ENCODE data around the gene TMEM82.

TMEM82 gene

GRCh38 chr1:15757575-15758342 is 15.5 kb downstream of the TMEM82 start:
- DNase-seq = no peak

GRCh38 chr1:15758343-15758931 is 16.1 kb downstream of the TMEM82 start, which contains the start of gene FBLIM1:
Gene FBLIM1 (plus strand): TSS chr1:15758795. CDS start chr1:15764984, 6,189 bp downstream.
- no peak for DNase-seq

- DNase-seq = no peak
Measured at GRCh38 chr1:15758953-15759661, 16.8 kb downstream of the TMEM82 start.

DNA sequence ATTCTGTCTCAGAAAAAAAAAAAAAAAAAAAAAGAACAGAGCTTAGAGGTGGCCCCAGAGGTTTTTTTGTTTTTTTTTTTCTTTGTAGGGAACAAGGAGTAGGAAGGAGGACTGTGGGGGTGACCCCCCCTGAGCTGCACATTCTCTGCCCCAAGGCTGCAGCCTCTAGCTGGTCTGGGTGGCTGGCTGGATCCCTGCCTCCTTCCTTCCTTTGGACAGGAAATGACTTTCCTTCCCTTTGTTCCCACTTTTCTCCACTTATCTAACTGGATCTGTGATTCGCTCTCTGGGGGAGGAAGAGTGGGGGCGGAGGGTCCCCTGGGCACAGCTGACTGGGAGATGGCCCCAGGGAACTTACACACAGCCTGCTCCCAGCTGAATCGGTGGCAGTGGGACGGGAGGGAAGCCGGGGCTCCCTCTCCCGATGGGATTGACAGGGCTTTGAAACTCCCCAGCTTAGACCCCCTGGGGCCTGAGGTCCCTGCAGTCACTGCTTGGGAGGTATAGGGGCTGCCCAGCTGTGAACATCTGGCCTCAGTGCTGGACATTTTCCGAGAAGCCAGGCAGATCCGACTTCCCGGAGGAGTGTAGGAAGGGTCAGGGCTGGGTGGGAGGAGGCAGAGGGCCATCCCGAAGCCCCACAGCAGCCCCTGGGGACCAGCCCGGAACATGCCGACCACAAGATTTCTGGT is 18.4 kb downstream of the TMEM82 start:
- DNase-seq = no peak

DNA sequence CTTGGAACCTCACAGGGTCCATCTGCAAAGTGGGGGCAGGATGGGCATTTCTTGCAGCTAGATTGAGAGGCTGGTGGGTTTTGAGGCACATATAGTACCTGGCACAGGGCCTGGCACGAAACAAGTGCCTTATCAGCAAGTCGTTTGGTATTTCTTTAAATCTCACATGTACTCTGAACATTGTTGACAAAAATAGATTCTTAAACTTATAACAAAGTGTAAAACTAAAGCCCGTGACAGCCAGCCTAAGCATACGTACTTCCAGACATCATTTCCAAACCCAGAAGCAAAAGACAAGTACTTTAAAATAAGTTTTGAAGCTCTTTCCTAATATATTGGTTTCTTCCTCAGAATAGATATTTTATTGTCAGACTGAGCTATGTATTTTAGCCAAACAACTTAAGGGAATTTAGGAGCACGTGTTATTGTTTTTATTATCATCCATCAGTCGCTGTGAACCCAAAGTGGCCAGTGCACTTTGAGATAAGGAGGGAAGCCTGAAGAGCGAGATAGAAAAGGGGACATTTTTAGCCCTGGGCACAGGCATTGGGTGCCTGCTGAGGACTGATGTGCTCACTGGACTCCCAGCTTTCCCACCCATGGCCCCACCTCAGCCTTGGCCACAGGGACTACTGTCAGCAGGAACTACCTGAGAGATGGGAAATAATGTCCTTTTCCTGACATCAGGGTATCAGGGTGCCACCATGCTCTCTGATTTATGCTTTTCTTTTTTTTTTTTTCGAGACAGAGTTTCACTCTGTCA is 19.2 kb downstream of the TMEM82 start:
- DNase-seq = no peak

- no peak for DNase-seq
Measured at GRCh38 chr1:15762546-15762945, 20.2 kb downstream of the TMEM82 start.

DNA sequence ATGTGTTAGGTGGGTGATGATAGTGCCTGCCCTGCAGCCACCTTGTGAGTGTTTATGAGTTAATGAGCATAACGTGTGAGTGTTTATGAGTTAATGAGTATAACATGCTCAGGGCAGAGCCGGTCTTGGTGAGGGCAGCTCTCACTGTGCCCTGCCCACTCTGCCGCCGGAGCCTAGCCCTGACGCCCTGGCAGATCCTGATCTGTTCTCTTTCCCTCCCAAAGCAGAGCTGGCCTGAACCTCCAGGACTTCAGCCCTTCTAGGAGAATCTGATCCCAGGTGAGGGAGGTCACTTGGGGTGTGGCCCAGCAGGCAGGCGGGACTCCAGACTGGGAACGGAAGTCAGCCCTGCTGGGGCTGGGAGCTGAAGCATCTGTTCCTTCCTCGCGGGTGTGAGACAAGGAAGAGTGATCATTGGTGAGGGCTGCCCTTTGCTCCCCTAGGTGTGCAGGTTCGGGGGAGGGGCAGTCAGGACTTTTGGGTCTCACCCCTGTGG is 22.0 kb downstream of the TMEM82 start:
- DNase-seq = no peak

GRCh38 chr1:15764890-15765289 is 22.6 kb downstream of the TMEM82 start:
- DNase-seq = no peak

DNA sequence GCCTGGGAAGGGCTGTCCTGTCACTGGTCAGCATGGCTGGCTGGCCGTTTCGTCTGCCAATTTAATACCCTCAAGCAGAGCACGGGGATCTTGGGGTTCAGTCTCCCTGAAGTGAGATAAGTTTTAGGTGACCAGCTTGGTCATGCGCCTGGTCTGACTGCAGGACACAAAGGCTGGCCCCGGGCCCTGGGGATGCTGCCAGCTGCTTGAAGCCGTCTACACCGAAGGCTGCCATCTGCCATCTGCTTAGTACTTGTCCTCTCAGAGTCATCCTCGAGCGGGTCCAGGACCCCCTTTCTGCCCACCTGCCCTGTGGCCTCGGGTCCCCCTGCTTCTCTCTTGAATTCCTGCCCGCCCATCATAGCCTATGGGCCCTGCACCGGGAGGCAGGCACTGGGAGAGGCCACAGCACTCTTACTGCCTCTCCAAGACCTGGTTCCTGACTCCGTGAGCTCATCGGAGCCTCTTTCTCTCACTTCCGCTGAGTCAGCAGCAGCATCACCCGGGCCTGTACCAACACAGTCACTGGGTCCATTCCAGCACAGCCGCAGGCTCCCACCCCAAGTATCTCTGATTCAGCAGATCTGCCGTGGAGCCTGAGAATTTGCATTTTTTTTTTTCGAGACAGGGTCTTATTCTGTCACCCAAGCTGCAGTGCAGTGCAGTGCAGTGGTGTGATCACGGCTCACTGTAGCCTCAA is 23.3 kb downstream of the TMEM82 start:
- DNase-seq = no peak

GRCh38 chr1:15767941-15768340 is 25.6 kb downstream of the TMEM82 start:
- no peak for DNase-seq

DNA sequence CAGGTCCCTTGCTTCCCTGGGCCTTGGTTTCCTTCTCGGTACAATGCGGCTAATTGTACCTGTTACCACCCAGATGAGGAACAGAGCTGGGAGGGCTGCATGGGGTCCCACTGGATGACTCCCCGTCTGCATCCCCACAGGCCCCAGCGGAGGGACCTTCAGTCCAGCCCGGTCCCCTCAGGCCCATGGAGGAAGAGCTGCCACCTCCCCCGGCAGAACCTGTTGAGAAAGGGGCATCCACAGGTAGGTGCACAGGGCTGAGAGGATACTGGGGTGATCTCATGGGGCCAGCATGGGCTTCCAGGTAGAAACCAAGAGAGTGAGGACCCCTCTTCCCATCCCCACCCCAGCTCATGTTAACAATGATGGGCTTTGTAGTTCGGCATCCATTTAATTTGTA is 26.1 kb downstream of the TMEM82 start:
- DNase-seq = no peak

DNA sequence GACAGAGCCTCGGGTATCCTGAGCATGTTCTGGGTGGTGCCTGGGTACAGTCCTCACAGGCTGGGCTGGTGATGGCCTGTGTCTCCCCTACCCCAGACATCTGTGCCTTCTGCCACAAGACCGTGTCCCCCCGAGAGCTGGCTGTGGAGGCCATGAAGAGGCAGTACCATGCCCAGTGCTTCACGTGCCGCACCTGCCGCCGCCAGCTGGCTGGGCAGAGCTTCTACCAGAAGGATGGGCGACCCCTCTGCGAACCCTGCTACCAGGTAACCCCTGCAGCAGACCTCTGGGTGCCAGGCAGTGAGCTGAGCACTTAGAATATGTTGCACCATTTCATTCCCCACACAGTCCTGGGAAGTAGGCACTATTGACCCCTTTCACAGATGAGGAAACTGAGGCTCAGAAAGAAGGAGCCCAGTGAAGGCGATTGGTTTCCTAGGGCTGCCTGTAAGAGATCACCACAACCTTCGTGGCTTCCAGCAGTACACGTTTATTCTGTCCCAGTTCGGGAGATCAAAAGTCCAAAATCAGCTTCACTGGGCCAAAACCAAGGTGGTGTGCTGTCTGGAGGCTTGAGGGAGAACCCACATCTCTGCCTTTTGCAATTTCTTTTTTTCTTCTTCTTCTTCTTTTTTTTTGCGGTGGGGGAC is 28.1 kb downstream of the TMEM82 start:
- DNase-seq = no peak

GRCh38 chr1:15771836-15772515 is 29.7 kb downstream of the TMEM82 start:
- DNase-seq = no peak

GRCh38 chr1:15775706-15776105 is 33.4 kb downstream of the TMEM82 start:
- DNase-seq = no peak

- no peak for DNase-seq
Measured at GRCh38 chr1:15777909-15778707, 35.8 kb downstream of the TMEM82 start.

DNA sequence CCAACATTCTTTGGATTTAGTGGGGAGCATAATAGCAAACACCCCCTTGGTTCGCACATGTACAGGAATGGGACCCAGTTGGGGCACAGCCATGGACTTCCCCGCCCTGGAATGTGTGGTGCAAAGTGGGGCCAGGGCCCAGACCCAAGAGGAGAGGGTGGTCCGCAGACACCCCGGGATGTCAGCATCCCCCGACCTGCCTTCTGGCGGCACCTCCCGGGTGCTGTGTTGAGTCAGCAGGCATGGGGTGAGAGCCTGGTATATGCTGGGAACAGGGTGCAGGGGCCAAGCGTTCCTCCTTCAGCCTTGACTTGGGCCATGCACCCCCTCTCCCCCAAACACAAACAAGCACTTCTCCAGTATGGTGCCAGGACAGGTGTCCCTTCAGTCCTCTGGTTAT is 43.4 kb downstream of the TMEM82 start:
- no peak for DNase-seq

GRCh38 chr1:15786581-15786980 is 44.3 kb downstream of the TMEM82 start:
- no peak for DNase-seq

GRCh38 chr1:15788624-15789301 is 46.5 kb downstream of the TMEM82 start:
- no peak for DNase-seq

- DNase-seq = no peak
Measured at GRCh38 chr1:15796086-15796462, 53.8 kb downstream of the TMEM82 start.

Measured in GF-D8 (cell line).